GM12878 (cell line): ENCODE data around the gene CFAP70.

Experiments used
- EZH2 ChIP-seq: IDR thresholded peaks from 2 replicates; pipeline ENCODE4 v1.6.1; 2012; ENCODE audit warnings: low read depth, mild to moderate bottlenecking, control low read depth, inconsistent platforms, low read length, borderline replicate concordance; ENCODE audit not compliant: control insufficient read depth
- KAT2A ChIP-seq: conservative IDR thresholded peaks from 2 replicates; pipeline ENCODE4 v1.6.1; 2011; ENCODE audit warnings: low read depth, low read length; ENCODE audit not compliant: control insufficient read depth
- ZBTB33 ChIP-seq: fragments of 450-650 bp; IDR thresholded peaks from 2 replicates; pipeline ENCODE4 v1.6.1; 2017; ENCODE audit warnings: mild to moderate bottlenecking

- no peak for TF ChIP-seq KAT2A
- no peak for TF ChIP-seq EZH2
- TF ChIP-seq ZBTB33, result no peak
Measured at GRCh38 chr10:73287441-73287840, 71.2 kb downstream of the CFAP70 start.
